ENCODE results near the gene HMGA1.
A peak's percentile ranks its signal among the peaks of the same experiment; 100 is the strongest.

HMGA1 gene

DNA sequence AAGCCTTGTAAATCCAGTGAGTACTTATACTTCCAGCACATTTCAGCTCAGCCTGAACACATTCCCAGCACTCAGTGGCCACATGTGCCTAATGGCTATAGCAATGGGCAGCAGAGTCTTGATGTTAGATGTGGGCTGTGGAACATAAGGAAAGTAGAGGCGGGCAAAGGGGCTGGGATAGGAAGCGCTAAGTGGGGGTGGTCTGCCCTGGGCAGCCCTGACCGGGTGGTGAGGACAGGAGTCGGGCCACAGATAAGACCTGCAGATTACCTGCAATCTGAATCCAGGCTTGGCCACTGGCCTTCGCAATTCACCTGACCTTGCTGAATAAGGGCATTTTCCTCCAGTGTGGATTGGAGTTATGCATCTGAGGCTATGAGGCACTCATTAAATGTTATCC lies 11.1 kb upstream of the HMGA1 start:
- no peak for DNase-seq

DNA sequence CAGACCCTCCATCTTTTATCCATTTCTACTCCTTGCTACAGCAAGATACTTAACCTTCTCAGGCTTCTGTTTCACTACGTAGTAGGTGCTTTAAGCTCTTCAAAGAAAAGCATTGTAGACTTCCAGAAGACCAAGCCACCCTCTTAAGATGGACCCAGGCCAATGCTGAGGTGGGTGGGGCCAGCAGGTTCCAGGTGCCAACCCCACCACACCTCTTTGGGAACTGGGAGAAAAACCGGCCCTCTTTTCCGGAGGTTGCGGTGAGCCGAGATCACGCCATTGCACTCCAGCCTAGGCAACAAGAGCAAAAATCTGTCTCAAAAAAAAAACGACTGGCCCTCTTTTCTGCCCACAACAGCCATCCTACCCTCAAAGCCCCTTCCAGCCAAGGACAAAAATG lies 10.6 kb upstream of the HMGA1 start:
- DNase-seq, result no peak

DNA sequence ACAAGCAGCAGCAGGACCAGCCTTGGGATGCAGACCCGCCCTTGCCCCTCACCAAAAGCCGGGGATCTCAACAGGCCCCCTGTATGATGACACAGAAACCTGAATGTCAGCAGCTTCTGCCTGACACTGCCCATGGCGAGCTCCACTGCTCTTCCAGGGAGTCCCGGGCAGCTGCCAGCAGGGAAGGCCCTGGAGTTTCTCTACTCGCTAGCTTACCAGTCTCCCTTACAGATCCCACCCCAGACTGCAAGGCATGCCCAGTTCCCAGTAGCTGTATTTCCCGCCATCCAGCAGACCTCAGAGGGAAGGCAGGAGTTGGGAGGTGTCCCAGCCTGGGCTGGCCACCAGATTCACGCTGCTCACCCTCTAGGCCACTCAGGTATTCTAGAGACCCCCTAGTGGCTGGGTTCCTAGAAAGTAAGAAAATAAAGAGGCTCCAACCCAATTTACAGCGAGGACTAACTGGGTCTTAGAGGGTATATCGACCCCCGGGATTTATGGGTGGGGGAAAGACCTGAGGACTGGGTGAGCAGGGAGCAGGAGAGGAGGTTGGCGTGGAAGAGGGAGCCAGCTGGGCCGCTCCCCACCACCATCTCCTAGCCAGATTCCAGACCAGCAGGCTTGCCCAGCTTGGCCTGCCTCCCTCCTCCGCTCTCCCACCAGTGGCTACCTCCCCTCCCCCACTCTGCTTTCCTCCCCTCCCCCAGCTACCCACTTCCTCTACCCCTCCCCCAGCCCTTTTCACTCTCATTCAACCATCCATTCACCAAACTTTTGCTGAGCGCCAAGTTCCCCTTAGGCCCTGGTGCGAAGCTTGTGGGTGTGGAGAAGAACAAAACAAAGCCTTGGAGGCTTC lies 9.7 kb upstream of the HMGA1 start:
- DNase-seq, result no peak

DNA sequence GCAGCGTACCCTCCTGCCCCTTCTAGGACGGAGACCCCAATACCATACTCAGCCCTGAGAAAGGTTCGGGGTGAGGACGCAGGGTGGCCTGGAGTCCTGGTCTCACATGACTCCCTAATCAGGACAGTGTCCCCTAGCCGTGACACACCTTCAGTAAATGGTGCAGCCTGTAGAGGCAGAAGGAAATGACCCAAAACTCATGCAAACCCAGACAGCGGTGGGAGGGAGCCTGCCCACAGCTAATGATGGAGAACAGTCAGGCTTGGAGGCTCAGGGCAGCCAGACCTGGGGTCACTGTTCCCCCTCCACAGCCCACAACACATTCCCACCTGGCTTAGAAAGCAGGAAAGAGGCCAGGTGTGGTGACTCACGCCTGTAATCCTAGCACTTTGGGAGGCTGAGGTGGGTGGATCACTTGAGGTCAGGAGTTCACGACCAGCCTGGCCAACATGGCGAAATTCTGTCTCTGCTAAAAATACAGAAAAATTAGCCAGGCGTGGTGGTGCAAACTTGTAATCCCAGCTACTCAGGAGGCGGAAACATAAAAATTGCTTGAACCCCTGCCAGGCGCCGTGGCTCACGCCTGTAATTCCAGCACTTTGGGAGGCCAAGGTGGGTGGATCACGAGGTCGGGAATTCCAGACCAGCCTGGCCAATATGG lies 8.8 kb upstream of the HMGA1 start:
- DNase-seq, result no peak

DNA sequence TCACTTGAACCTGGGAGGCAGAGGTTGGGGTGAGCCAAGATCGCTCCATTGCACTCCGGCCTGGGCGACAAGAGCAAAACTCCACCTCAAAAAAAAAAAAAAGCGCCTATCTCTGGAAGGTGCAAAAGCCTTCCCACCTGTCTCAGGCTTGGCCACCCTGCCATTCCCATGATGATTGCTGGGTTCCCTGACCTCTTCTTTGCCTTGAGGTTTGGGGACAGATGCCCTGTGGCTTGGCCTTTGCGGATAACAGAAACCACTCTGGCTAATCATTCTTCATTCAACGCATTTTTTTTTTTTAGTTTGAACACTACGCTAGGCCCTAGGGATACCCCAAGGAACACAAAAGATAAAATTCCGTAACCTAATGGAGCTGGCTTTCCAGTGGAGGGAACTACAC lies 6.8 kb upstream of the HMGA1 start:
- DNase-seq, result no peak

DNA sequence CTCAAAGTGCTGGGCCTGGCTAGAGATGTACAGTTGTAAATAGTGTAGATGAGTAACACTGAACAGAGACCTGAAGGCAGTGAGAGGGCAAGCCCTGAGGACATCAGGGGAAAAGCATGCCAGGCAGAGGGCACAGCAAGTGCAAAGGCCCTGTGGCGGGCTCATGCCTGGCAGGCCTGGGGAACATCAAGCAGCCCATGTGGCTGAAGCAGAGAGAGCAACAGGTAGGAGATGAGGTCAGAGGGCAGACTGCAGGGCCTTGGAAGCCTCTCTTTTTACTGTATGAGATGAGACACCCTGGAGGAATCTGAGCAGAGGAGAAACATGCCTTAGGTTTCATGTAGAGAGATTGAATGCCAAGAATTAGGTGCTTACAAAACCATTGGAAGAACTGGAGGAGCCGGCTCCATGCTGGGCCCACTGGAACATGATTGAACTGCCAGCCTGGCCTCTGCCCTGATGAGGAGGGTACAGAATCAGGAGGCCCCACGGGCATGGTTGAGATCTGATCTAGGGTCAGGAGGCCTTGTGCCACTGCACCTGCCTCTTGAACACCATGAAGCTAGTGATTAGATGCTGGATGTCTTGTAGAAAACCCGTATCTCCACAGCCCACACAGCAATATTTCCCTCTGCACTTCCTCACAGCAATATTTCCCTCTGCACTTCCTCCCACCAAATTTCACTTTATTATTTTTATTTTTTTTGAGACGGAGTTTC lies 5.9 kb upstream of the HMGA1 start:
- DNase-seq, result no peak

DNA sequence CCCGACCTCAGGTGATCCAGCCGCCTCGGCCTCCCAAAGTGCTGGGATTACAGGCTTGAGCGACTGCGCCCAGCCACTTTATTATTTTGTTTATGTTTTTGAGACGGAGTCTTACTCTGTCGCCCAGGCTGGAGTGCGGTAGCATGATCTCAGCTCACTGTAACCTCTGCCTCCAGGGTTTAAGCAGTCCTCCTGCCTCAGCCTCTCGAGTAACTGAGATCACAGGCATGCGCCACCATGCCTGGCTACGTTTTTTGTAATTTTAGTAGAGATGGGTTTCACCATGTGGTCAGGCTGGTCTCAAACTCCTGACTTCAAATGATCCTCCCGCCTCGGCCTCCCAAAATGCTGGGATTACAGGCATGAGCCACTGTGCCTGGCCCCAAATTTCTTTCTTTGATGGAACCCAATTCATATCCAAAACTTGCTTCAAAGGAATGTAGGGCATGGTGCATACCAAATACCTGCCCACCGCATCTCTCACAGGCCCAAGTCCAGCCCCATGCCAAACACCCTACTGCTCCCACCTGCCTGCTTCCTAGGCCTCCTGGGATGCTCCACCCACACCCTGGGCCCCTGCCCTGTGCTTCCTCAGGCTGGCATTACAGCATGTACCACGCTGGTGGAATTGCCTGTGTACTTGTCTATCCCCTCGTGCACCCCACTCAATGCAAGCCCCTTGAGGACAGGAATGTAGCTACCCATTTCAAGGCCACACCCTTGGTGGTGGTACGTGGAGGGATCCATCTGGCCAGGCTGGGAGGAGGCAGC lies 4.9 kb upstream of the HMGA1 start:
- DNase-seq, result no peak

DNA sequence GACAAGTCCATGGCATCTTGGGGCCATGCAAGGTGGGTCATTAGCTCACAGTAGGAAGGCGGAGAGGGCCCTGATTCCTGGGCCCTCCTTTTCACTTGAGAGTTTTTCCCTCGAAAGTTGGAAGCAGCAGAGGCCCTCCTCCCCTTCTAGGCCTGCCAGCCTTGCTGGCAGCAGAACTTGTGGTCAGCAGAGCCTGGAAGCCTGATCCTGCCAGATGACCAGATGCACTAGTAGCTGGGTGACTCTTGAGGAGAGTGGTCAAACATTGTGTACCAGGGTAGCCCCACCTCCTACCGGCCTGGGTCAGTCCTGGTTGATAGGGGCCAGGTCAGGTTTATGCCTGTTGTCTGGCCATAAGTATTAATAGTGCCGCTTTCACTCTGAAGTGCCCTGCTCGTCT lies 3.8 kb upstream of the HMGA1 start:
- DNase-seq, result no peak

DNA sequence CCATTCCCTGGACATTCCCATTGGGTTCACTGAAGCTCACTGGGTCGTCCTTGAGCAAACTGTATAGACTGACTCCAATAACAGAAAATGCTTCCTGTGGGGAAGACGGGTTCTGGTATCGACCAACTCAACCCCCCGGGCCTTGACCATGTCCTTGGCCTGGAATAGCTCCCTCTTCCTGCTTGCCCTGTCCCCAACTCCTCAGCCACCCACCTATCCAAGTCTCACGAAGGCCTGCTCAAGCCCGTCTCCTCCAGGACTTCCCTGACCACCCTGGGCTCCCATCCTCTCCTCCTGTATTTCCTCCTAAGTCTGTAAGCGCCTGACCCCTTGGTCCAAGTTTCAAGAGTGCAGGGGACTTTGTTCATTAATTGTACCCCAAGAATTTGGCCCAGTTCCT lies 2.8 kb upstream of the HMGA1 start:
- no peak for DNase-seq

DNA sequence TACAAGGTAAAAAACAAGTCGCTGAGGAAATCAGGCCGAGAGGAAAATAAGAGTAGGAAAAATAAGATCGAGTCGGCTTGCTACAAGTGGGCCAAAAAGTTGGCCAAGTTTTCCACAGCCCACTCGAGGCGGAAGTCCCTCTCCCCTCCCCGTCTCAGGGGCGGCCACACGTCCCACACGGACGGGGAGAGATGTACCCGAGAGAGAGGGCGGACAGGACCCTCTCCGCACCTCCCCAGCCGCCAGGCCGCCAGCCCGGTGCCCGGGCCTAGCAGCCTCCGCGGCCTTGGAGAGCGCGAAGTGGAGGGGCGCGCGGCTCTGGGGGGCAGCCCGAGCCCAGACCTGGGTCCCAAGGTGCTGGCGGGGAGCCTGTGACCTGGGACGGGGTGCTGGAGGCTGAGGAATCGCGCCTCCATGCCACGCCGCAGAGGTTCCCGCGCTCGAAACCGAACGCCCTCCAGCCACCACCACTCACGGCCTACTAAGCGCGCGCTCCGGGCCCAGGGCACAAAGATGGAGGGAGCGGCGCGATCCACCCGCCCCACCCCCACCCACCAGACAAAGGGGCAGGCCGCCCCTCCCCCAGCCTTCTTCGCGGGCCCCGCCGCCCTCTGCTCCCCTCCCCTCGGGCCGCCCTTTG lies 1.9 kb upstream of the HMGA1 start:
- no peak for DNase-seq

DNA sequence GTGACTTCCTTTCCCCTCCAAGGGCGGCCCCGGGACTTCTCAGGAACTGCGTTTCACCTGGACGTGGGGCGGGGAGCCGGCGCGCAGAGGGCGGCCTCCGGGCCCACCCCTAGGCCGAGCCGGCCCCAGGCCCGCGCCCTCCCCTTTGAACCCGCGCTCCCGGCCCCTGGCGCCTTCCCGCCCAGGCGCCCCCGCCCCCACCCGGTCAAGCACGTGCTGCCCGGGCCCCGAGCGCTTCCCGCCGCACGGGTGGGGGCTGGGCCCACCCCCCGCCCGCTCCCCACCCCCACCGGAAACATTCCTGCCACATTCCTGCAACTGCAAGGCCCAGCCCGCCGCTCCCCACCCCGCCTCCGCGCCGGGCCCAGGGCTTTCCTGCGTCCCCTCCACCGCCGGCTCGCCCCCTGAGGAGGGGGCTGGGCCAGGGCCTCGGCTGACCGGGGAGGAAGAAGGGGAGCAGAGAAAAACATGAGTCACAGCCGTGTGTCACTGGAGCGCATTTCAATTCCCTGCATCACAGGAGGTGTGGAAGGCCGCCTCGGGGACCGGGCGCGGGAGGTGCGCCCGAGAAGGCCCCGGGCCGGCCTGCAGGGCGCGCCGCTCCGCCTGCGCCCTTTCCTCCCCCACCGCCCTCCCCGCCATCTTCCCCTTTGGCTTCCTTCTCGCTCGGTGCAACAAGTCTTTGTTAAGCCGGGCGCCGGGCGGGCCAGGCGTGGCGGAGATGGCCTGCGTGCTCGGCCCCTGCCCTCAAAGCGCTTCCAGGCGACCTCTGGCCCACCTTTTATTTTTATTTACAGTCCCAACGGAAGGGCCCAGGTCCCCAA lies 1.2 kb upstream of the HMGA1 start:
- no peak for DNase-seq

DNA sequence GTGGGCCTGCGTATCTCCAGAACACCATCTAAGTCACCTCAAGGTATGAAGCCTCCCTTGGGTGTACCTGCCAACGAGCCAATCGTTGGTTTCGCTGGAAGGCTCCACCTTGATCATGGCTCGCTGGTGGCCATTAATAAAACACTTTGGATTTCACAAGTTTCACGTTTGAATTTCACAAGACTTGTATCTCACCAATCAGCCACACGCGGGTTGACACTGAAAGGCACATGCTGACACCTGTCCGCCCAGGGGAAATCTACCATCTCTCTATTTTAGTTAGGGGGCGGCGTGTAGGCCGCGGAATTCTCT lies 586 bp upstream of the HMGA1 start:
- DNase-seq, result peak; percentile 32

DNA sequence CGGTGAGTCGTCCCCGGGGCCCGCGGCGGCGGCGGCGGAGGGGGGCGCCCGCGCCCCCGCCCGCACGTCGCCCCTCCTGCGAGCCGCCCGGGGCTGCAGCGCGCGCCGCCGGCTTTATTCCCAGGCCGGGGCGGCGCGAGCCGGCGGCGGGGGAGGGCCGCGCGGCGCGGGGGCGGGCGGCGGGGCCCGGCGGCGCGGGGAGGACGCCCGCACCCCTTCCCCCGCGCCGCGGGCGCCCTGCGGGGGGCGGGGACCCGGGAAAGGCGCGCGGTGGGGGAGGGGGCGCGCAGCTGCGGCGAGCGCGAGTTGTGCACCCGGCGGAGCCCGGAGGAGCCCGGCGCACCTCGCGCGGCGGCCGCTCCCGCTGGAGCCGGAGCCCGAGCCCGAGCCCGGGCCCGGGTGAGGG lies 646 bp downstream of the HMGA1 start:
- DNase-seq, result no peak

DNA sequence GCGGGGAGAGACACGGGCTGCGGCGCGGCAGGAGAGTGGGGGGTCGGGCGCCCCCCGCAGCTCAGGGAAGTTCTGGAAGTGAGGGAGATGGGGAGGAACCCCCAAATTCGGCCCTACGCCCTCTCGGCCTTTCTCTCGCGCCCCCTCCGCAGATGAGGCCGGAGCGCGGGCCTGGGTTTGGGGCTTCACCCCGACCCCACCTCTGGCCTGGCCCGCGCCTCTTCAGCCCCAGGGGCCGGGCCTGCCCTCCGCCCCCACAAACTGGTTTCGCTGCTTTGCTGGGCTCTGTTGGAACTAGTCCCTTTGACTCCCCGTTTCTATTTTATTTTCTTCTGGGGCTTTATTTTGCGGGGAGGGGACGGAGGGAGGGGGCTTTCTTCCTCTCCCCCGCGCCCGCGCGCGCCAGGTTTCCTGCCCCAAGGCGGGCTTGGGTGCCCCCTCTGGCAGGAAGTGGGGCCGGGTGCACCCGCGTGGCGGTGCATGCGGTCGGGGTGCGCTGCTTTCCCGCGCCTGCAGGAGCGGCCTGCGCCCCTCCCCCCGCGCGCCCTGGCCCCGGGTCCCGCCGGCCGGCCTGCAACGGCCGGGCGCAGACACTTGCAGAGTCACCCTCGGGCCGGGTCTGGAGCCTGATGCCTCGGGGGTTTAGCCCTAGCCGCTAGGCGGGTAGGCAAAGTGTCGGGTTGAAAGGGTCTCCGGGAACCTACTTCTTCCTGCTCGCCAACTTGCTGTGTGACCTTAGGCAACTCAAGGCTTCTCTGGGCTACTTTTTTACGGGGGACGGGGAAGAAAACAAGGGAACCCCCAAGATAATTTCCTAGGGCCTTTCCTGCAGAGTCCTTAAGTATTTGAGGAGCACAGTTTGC lies 1.3 kb downstream of the HMGA1 start:
- peak; percentile 58 for DNase-seq

DNA sequence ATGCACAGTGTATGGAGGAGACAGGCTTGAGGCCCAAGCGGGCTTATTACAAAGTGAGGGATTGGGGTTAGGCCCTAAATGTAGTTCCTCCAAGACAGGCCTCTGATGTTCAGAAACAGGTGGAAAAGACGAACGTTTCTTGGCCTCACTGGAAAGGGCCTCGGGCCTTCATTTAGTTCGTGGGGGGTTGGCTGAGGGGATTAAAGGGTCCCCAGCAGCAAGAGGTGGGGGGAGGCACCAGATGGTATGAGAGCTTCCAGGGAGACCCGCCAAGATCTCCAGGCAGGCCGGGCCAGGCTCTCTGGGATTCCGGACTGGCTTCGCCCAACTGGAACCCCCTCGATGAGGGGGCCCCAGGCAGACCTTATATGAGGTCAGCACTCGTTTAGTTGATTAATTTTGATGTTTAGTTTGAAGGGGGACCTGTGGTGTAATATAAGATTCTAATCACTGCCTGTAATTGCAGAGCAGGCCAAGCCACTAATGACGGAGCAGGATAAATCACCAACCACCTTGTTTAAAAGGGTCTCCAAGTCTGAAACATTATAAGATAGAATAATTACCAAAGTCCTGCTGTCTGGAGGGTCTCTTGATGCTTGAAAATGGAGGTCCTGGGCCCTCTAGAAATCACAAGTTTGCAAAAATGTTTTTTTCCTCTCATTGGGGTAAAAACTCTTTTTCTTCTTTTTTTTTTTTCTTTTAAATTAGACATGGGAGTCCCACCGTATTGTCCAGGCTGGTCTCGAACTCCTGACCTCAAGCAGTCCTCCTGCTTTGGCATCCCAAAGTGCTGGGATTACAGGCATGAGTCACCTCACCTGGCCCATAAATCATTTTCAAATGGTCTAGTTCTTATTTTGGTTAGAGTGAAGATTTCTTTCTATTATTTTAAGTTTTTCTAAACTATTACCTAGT lies 2.2 kb downstream of the HMGA1 start:
- DNase-seq, result no peak

DNA sequence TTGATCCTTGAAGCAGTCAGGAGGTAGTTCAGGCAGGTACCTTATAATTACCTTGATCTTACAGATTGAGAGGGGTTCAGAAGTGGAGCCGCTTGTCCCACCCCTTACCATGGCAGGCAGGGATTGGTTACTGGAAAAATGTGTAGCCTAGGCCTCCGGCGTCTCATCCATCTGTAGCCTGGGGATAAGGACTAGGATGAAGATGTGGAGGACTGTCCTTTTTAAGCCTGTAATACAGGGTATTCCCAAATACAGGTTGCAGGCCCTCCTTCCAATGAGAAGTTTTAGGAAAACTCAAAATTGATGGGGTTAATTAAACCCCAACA lies 2.8 kb downstream of the HMGA1 start:
- DNase-seq, result no peak

DNA sequence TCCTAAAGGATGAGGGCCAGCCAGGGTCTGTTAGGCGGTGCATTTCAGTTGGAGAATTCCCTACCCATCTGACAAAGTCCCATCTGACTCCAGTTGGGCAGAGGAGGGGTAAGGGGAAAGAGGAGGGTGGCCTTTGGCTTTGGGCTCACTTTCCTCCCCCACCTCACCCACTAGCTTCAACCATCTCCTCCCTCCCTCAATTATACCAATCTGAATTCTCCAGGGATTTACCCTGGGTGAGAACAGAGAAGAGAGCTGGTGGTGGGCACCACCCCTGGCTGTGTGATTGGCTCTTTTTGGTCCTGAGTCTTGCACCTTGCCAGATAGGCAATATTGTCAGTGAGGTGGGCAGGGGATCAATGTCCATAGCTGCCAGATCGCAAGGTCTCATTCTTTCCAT lies 3.2 kb downstream of the HMGA1 start:
- no peak for DNase-seq

DNA sequence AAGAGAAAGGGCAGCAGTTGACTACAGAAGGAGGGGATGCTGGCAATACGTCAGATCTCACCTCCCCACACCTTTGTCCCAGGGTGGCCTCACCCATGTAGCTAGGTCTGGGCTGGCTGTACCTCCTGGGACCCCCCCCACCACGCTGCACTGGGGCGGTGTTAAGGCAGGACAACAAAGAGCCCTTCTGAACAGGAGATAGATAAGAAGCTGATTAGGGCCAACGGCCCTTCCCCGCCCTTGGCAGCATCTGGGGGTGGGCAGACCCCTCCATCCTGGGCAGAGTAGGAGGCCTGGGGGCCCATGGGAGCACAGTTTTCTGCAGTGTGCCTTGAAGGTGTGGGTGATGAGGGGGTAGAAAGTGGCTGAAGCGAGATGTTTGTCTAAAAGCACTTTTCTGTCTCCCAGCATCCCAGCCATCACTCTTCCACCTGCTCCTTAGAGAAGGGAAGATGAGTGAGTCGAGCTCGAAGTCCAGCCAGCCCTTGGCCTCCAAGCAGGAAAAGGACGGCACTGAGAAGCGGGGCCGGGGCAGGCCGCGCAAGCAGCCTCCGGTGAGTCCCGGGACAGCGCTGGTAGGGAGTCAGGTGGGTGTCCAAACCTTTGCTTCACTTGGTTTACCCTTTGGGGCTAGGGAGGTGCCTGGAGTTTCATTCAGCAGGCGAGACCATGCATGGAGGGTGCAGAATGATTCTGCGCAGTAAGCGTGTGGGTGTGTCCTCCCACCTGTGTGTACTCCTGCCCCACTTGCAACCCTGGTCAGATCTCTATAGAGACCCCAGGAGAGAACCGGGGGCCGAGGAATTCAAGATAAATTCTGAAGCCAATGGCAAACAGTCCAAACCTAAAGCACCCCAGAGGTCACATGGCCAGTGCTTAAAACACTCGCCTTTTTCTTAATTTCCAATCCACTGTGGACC lies 3.9 kb downstream of the HMGA1 start:
- DNase-seq, result no peak

Data from NCI-H1436 (cell line).